CD4-positive, alpha-beta T cell treated with Interleukin-21 for 1 hour (primary cell): ENCODE measurements around the gene DRC3.
"Not testable (repeated sequence)": the region's sequence is repeated elsewhere in the genome, so short reads cannot be mapped to it uniquely, and the experiment has no call there.

Experiments used
- DNase-seq: peaks from one replicate; pipeline ENCODE4 v3.0.0-alpha.2; 2020

DRC3 gene, protein sequence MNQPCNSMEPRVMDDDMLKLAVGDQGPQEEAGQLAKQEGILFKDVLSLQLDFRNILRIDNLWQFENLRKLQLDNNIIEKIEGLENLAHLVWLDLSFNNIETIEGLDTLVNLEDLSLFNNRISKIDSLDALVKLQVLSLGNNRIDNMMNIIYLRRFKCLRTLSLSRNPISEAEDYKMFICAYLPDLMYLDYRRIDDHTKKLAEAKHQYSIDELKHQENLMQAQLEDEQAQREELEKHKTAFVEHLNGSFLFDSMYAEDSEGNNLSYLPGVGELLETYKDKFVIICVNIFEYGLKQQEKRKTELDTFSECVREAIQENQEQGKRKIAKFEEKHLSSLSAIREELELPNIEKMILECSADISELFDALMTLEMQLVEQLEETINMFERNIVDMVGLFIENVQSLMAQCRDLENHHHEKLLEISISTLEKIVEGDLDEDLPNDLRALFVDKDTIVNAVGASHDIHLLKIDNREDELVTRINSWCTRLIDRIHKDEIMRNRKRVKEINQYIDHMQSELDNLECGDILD

GRCh38 chr17:17972126-17972951 lies at the start of gene DRC3, which contains the start of gene TOM1L2:
TSS of gene DRC3 (plus strand) at chr17:17972862. CDS start at chr17:17977599, 4,737 bp downstream.
TSS of gene TOM1L2 (minus strand) at chr17:17972400. CDS start at chr17:17972313, 87 bp downstream.
- DNase-seq: peak; percentile 100

DNA sequence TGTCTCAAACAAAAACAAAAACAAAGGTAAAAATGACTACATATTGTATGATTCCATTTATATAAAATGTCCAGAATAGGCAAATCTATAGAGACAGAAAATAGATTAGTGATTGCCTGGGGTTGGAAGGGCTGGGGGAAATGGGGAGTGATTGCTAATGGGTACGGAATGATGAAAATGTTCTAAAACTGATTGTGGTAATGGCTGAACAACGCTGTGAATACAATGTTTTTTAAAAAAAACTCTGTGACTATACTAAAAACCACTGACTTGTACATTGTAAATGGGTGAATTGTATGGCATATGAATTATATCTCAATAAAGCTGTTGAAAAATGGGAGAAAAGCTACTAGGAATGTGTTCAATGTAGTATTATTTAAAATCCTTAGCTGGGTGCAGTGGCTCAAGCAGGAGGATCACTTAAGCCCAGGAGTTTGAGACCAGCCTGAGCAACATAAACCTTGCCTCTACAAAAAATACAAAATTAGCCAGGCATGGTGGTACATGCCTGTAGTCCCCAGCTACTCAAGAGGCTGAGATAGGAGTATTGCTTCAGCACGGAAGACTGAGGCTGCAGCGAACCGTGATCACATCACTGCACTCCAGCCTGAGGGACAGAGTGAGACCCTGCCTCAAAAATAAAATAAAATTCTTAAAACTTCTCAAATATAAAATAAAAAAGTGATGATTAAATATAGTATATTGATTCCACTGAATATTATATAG lies 48.4 kb upstream of the DRC3 start:
- DNase-seq: no peak

- no peak for DNase-seq
These were observed 47.8 kb upstream of the DRC3 start for GRCh38 chr17:17924857-17925250.

DNA sequence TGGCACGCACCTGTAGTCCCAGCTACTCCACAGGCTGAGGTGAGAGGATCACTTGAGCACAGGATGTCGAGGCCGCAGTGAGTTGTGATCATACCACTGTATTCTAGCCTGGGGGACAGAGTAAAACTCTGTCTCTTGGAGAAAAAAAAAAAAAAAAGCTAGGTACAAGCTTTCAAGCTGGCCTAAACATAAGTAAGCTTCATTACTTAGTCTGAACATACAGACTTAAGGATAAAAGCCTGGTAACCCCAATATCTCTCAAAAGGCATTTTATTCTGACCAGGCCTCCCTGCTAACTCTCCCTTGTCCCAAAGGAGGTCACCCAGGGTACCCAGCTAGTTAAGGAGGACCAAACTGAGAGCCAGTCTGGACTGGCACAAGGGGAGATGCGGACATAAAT lies 46.6 kb upstream of the DRC3 start:
- no peak for DNase-seq

GRCh38 chr17:17926840-17927449 lies 45.7 kb upstream of the DRC3 start:
- no peak for DNase-seq

- no peak for DNase-seq
These were observed 44.0 kb upstream of the DRC3 start for GRCh38 chr17:17928398-17929287.

- no peak for DNase-seq
These were observed 42.8 kb upstream of the DRC3 start for GRCh38 chr17:17929655-17930380.

GRCh38 chr17:17930674-17931073 lies 42.0 kb upstream of the DRC3 start:
- no peak for DNase-seq

DNA sequence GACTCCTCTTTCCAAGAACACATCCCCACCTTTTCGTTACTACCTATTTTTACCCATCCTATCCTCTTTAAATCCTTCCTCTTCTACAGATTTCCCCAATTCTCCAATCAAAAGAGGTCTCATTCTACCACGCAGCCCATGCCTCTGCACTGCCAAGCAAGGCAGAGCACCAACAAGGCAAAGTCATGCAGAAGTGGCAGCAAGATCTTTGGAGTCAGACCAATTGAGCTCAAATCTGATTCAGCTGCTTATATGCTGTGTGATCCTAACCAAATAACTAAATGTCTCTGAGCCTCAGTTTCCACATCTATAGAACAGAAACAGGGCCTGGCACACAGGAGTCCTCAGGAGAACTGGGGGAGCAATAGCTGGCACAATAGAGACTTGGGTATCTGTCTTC lies 41.5 kb upstream of the DRC3 start:
- DNase-seq: no peak

- DNase-seq: no peak
These were observed 38.9 kb upstream of the DRC3 start for GRCh38 chr17:17933775-17934174.

- DNase-seq: no peak
These were observed 38.4 kb upstream of the DRC3 start for GRCh38 chr17:17934214-17934613.

GRCh38 chr17:17934806-17935205 lies 37.9 kb upstream of the DRC3 start:
- no peak for DNase-seq

- no peak for DNase-seq
These were observed 37.1 kb upstream of the DRC3 start for GRCh38 chr17:17935321-17936271.

DNA sequence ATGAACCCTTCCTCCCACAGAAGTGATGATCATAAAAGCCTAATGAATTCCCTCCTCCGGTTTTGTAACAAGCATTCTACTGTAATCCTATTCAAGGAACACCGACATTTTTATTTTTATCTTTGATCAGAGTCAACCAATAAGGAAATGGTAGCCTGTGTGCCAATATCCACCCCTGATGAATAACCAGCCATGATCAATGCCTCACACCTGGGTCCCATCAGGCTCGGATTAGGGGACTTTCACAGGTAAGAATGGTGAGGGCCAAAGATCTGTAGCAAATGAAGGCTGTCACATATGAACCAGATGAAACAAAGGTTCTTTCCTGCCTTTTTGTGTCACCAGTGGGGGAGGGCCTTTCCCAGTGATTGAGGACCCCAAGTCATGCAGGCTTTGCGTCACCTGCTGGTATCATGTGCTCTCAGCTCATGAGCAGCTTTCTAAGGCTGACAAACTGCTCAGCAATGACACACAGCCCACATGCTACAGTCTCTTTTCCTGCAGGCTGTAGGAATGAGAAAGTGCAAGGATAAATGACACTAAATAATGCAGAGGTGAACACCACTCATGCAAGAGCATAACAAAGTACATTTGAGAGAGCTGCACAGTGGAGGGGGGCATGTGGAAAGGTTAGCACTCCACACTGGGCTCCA lies 35.3 kb upstream of the DRC3 start:
- DNase-seq: no peak

DNA sequence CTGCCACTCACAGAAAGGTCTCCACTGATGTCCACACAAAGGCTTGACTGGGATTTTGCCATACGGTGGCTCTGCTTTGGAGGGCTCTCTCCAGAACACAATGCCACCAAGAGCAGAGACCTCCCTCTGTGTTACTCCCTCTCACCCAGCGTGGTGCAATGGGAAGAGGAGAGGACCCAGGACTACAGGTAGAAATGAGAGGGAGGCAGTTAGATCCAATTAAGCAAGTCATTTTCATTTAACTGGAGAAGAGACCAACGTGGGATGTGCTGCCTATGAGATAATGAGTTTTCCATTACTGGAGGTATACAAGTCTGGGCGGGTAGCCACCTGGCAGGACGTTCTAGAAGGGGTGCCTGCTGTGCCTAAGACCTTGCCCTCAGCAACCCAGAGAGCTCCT lies 34.7 kb upstream of the DRC3 start:
- no peak for DNase-seq

GRCh38 chr17:17938388-17939107 lies 34.1 kb upstream of the DRC3 start:
- DNase-seq: no peak

DNA sequence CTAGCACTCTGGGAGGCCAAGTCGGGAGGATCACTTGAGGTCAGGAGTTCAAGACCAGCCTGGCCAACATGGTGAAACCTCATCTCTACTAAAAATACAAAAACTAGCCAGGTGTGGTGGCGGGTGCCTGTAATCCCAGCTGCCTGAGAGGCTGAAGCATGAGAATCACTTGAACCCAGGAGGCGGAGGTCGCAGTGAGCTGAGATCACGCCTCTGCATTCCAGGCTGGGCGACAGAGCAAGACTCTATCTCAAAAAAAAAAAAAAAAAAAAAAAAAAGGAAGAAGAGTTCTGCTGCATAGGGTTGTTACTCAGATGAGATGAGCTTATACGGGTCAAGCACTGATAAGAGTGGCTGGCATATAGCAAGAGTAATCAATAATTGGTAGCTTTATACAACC lies 32.7 kb upstream of the DRC3 start:
- DNase-seq: not testable (repeated sequence)

- DNase-seq: no peak
These were observed 32.2 kb upstream of the DRC3 start for GRCh38 chr17:17940441-17940911.
